ENCODE measurements around the gene GDPD5. TPM values are rescaled to one million over a fixed set of nuclear protein-coding genes. Genes with fewer than 3 reads are reported as not detected.

Gene GDPD5
- total RNA-seq, 2 experiments from 2014 or later = 13.3 to 13.5 TPM

- Mint-ChIP-seq H3K27ac (no peak overlapping the region), H3K9me3 (no peaks in the 10 kb centered on the region), H3K36me3 (ENCODE audit: low read depth) (no peaks in the 10 kb centered on the region), H3K4me1 (ENCODE audit: low read depth) (no peaks in the 10 kb centered on the region), H3K4me3 (no peak overlapping the region), H3K27me3 (ENCODE audit: low read depth) (peaks cover 16% of the 10 kb centered on the region)
- CTCF ChIA-PET = interaction anchor here (0.6 to 1.6 kb wide), 2 partner anchors 9 to 14 kb away, joined by 4 to 6 read pairs; no protein-coding TSS in a partner anchor
- intact Hi-C loops (cut with micrococcal nuclease) = no loop called here
- no peak for DNase-seq
These were observed 88.9 kb downstream of the GDPD5 start for GRCh38 chr11:75436806-75437205.

GRCh38 chr11:75435571-75435925, 90.2 kb downstream of the GDPD5 start:
- intact Hi-C loops (cut with micrococcal nuclease) = no loop called here
- Mint-ChIP-seq H3K36me3 (ENCODE audit: low read depth) (no peaks in the 10 kb centered on the region), H3K9me3 (no peaks in the 10 kb centered on the region), H3K27ac (no peak overlapping the region), H3K4me1 (ENCODE audit: low read depth) (peaks cover 5% of the 10 kb centered on the region), H3K4me3 (no peak overlapping the region), H3K27me3 (ENCODE audit: low read depth) (peaks cover 28% of the 10 kb centered on the region)
- no peak for DNase-seq
- CTCF ChIA-PET = no interaction called here

- CTCF ChIA-PET = interaction anchor here (1.8 kb wide), 1 partner anchor 47 kb away, joined by 7 read pairs; no protein-coding TSS in a partner anchor
- Mint-ChIP-seq H3K36me3 (ENCODE audit: low read depth) (no peaks in the 10 kb centered on the region), H3K4me1 (ENCODE audit: low read depth) (peaks cover 6% of the 10 kb centered on the region), H3K9me3 (no peaks in the 10 kb centered on the region), H3K27ac (no peak overlapping the region), H3K27me3 (ENCODE audit: low read depth) (peaks cover 30% of the 10 kb centered on the region), H3K4me3 (no peak overlapping the region)
- intact Hi-C loops (cut with micrococcal nuclease) = loop anchor here (5.0 kb wide), 1 partner anchor 38 kb away; the partner anchor contains the start of gene RPS3
- no peak for DNase-seq
These were observed 90.7 kb downstream of the GDPD5 start for GRCh38 chr11:75434886-75435570.

- CTCF ChIA-PET = interaction anchor here (0.8 to 1.8 kb wide), 2 partner anchors 46 to 99 kb away, joined by 3 to 7 read pairs; no protein-coding TSS in a partner anchor
- Mint-ChIP-seq H3K36me3 (ENCODE audit: low read depth) (peaks cover 3% of the 10 kb centered on the region), H3K4me1 (ENCODE audit: low read depth) (peaks cover 9% of the 10 kb centered on the region), H3K4me3 (no peak overlapping the region), H3K27me3 (ENCODE audit: low read depth) (peaks cover 34% of the 10 kb centered on the region), H3K27ac (no peak overlapping the region), H3K9me3 (no peaks in the 10 kb centered on the region)
- no peak for DNase-seq
- intact Hi-C loops (cut with micrococcal nuclease) = loop anchor here (5.0 kb wide), 1 partner anchor 37 kb away; the partner anchor contains the start of gene RPS3
These were observed 91.7 kb downstream of the GDPD5 start for GRCh38 chr11:75434051-75434450.

- peaks cover 39% of the 10 kb centered on the region for H3K27me3 Mint-ChIP-seq (ENCODE audit: low read depth)
- no peak overlapping the region for H3K4me3 Mint-ChIP-seq
- intact Hi-C loops (cut with micrococcal nuclease) = loop anchor here (5.0 kb wide), 1 partner anchor 36 kb away; the partner anchor contains the start of gene RPS3
- H3K4me1 Mint-ChIP-seq (ENCODE audit: low read depth) = peaks cover 13% of the 10 kb centered on the region
- CTCF ChIA-PET = interaction anchor here (0.8 to 1.8 kb wide), 3 partner anchors 18 to 99 kb away, joined by 3 to 7 read pairs (median 5); no protein-coding TSS in a partner anchor
- H3K36me3 Mint-ChIP-seq (ENCODE audit: low read depth) = peaks cover 3% of the 10 kb centered on the region
- H3K9me3 Mint-ChIP-seq = no peaks in the 10 kb centered on the region
- no peak for DNase-seq
- no peak overlapping the region for H3K27ac Mint-ChIP-seq
These were observed 92.3 kb downstream of the GDPD5 start for GRCh38 chr11:75433443-75433842.

GRCh38 chr11:75432911-75433321, 92.8 kb downstream of the GDPD5 start, which contains the start of gene KLHL35:
Gene KLHL35, minus strand, starts transcription at chr11:75433203. Its CDS starts 2,574 bp downstream, at chr11:75430629.
- no peak for DNase-seq
- H3K27me3 Mint-ChIP-seq (ENCODE audit: low read depth) = peaks cover 42% of the 10 kb centered on the region
- H3K4me3 Mint-ChIP-seq = no peak within 1 kb of the TSS
- no peaks in the 10 kb centered on the region for H3K9me3 Mint-ChIP-seq
- CTCF ChIA-PET = interaction anchor here (1.2 to 1.4 kb wide), 2 partner anchors 12 to 18 kb away, joined by 5 to 6 read pairs; no protein-coding TSS in a partner anchor
- no peak within 1 kb of the TSS for H3K27ac Mint-ChIP-seq
- H3K36me3 Mint-ChIP-seq (ENCODE audit: low read depth) = peaks cover 3% of the 10 kb centered on the region
- intact Hi-C loops (cut with micrococcal nuclease) = loop anchor here (5.0 kb wide), 1 partner anchor 36 kb away; the partner anchor contains the start of gene RPS3
- H3K4me1 Mint-ChIP-seq (ENCODE audit: low read depth) = peaks cover 13% of the 10 kb centered on the region

- H3K9me3 Mint-ChIP-seq = no peaks in the 10 kb centered on the region
- H3K4me3 Mint-ChIP-seq = no peak overlapping the region
- intact Hi-C loops (cut with micrococcal nuclease) = loop anchor here (5.0 kb wide), 1 partner anchor 35 kb away; the partner anchor contains the start of gene RPS3
- CTCF ChIA-PET = interaction anchor here (0.9 to 1.4 kb wide), 5 partner anchors 13 to 152 kb away, joined by 3 to 6 read pairs (median 3); no protein-coding TSS in a partner anchor
- H3K27ac Mint-ChIP-seq = no peak overlapping the region
- peaks cover 13% of the 10 kb centered on the region for H3K4me1 Mint-ChIP-seq (ENCODE audit: low read depth)
- peaks cover 42% of the 10 kb centered on the region for H3K27me3 Mint-ChIP-seq (ENCODE audit: low read depth)
- no peak for DNase-seq
- H3K36me3 Mint-ChIP-seq (ENCODE audit: low read depth) = peaks cover 3% of the 10 kb centered on the region
These were observed 93.9 kb downstream of the GDPD5 start for GRCh38 chr11:75431533-75432525.

GRCh38 chr11:75430714-75431532, 94.8 kb downstream of the GDPD5 start:
- DNase-seq = no peak
- intact Hi-C loops (cut with micrococcal nuclease) = loop anchor here (5.0 kb wide), 1 partner anchor 34 kb away; the partner anchor contains the start of gene RPS3
- CTCF ChIA-PET = interaction anchor here (0.9 to 1.4 kb wide), 4 partner anchors 42 to 190 kb away, joined by 3 read pairs; no protein-coding TSS in a partner anchor
- Mint-ChIP-seq H3K4me3 (peak overlapping the region; percentile 67), H3K4me1 (ENCODE audit: low read depth) (peaks cover 13% of the 10 kb centered on the region), H3K36me3 (ENCODE audit: low read depth) (peaks cover 3% of the 10 kb centered on the region), H3K27ac (no peak overlapping the region), H3K9me3 (no peaks in the 10 kb centered on the region), H3K27me3 (ENCODE audit: low read depth) (peaks cover 42% of the 10 kb centered on the region)

GRCh38 chr11:75429902-75430713, 95.6 kb downstream of the GDPD5 start:
- no peak overlapping the region for H3K27ac Mint-ChIP-seq
- DNase-seq = peak; percentile 46
- H3K36me3 Mint-ChIP-seq (ENCODE audit: low read depth) = peaks cover 3% of the 10 kb centered on the region
- H3K4me3 Mint-ChIP-seq = peak overlapping the region; percentile 67
- no peaks in the 10 kb centered on the region for H3K9me3 Mint-ChIP-seq
- intact Hi-C loops (cut with micrococcal nuclease) = loop anchor here (5.0 kb wide), 1 partner anchor 33 kb away; the partner anchor contains the start of gene RPS3
- CTCF ChIA-PET = interaction anchor here (0.7 to 2.1 kb wide), 4 partner anchors 14 to 287 kb away, joined by 3 to 6 read pairs (median 3); no protein-coding TSS in a partner anchor
- H3K4me1 Mint-ChIP-seq (ENCODE audit: low read depth) = peaks cover 13% of the 10 kb centered on the region
- peaks cover 42% of the 10 kb centered on the region for H3K27me3 Mint-ChIP-seq (ENCODE audit: low read depth)

GRCh38 chr11:75429641-75429901, 96.2 kb downstream of the GDPD5 start:
- DNase-seq = no peak
- H3K27me3 Mint-ChIP-seq (ENCODE audit: low read depth) = peaks cover 42% of the 10 kb centered on the region
- H3K4me3 Mint-ChIP-seq = peak overlapping the region; percentile 64
- peaks cover 3% of the 10 kb centered on the region for H3K36me3 Mint-ChIP-seq (ENCODE audit: low read depth)
- CTCF ChIA-PET = interaction anchor here (0.7 to 2.1 kb wide), 3 partner anchors 15 to 287 kb away, joined by 3 to 6 read pairs (median 3); no protein-coding TSS in a partner anchor
- no peaks in the 10 kb centered on the region for H3K9me3 Mint-ChIP-seq
- H3K27ac Mint-ChIP-seq = no peak overlapping the region
- H3K4me1 Mint-ChIP-seq (ENCODE audit: low read depth) = peaks cover 13% of the 10 kb centered on the region
- intact Hi-C loops (cut with micrococcal nuclease) = no loop called here

Data from activated naive CD4-positive, alpha-beta T cell treated with anti-CD3 and anti-CD28 coated beads for 36 hours (primary cell).